Activated CD4-positive, alpha-beta T cell treated with anti-CD3 and anti-CD28 coated beads, Interleukin-2, amount 50 U/mL, for 48 hours (primary cell): Measurements from ENCODE around the gene SLC30A10.
"Not testable (repeated sequence)": the region's sequence is repeated elsewhere in the genome, so short reads cannot be mapped to it uniquely, and the experiment has no call there.

Experiments
- DNase-seq, 2 experiments: peaks; one replicate each; pipeline ENCODE4 v3.0.0-alpha.2; 2020

The SLC30A10 gene

GRCh38 chr1:219888667-219889066 is 39.7 kb downstream of the SLC30A10 start:
- not testable (repeated sequence) for DNase-seq

GRCh38 chr1:219885680-219886079 is 42.7 kb downstream of the SLC30A10 start:
- no peak for DNase-seq

GRCh38 chr1:219883400-219884332 is 44.7 kb downstream of the SLC30A10 start:
- DNase-seq: no peak

GRCh38 chr1:219882755-219883154 is 45.6 kb downstream of the SLC30A10 start:
- DNase-seq: no peak

GRCh38 chr1:219882096-219882495 is 46.3 kb downstream of the SLC30A10 start:
- no peak for DNase-seq

- no peak for DNase-seq
These were observed 47.4 kb downstream of the SLC30A10 start for GRCh38 chr1:219880765-219881457.

- no peak for DNase-seq
These were observed 51.6 kb downstream of the SLC30A10 start for GRCh38 chr1:219876798-219877209.

GRCh38 chr1:219875860-219876259 is 52.5 kb downstream of the SLC30A10 start:
- no peak for DNase-seq

GRCh38 chr1:219872538-219872937 is 55.8 kb downstream of the SLC30A10 start:
- not testable (repeated sequence) for DNase-seq

- DNase-seq: no peak
These were observed 56.8 kb downstream of the SLC30A10 start for GRCh38 chr1:219871427-219872057.

- DNase-seq: not testable (repeated sequence)
These were observed 59.7 kb downstream of the SLC30A10 start for GRCh38 chr1:219868615-219869014.
